Measurements from ENCODE around the gene LRIG1. TPM values are rescaled to one million over a fixed set of nuclear protein-coding genes. Genes with fewer than 3 reads are reported as not detected.

The LRIG1 gene
- total and polyA plus RNA-seq, 9 of the 15 experiments (the other 6 are each of a cell fraction or from before 2014, with no cell fraction given): 0.05 to 0.38 (median 0.13) TPM; not detected in 3

GRCh38 chr3:66504850-66505641 lies 4.2 kb upstream of the LRIG1 start:
- Histone ChIP-seq H2AFZ (ENCODE audit: low read depth, low read length) (no peak overlapping the region), H3K36me3 (ENCODE audit: control insufficient read depth, insufficient read depth, low read length) (no peaks in the 10 kb centered on the region), H3K27ac (ENCODE audit: extremely low read depth, low read depth, low read length) (no peak overlapping the region), H3K9me1 (ENCODE audit: control insufficient read depth, insufficient read depth, low read length) (no peaks in the 10 kb centered on the region), H3K27me3 (ENCODE audit: control insufficient read depth in 2 of 2, insufficient read depth in 2 of 2, low read length in 2 of 2) (no peaks in the 10 kb centered on the region; a peak in 1 of 5 replicates), H3K79me2 (ENCODE audit: control insufficient read depth, insufficient read depth, low read length) (no peaks in the 10 kb centered on the region), H4K20me1 (replicated peaks; ENCODE audit: control insufficient read depth, insufficient read depth, low read length) (no peaks in the 10 kb centered on the region), H3K9ac (ENCODE audit: insufficient read depth in 1 of 2, low read depth in 2 of 2, low read length in 2 of 2) (no peak overlapping the region), H3K4me1 (replicated peaks in 1 of 2; ENCODE audit: control insufficient read depth in 2 of 2, insufficient read depth in 2 of 2, low read length in 2 of 2) (peaks cover 0 to 8% of the 10 kb centered on the region in 2 experiments; a peak in 2 of 5 replicates), H3K4me2 (ENCODE audit: insufficient read depth, low read length) (no peak overlapping the region), H3K4me3 (no peak overlapping the region), H3K9me3 (replicated peaks; ENCODE audit: control insufficient read depth, insufficient read depth, low read depth, low read length) (no peaks in the 10 kb centered on the region)
- ChIA-PET POLR2A (no interaction called here), CTCF (ENCODE audit: low intra/inter-chr PET ratio) (no interaction called here)
- intact Hi-C loops (cut with micrococcal nuclease) (loop anchor here (10.0 kb wide), 1 partner anchor 60 kb away; no protein-coding TSS in a partner anchor), in situ Hi-C loops (cut with MboI) (no loop called here)
- BruUV-seq (replicated peaks): no TSS peak
- ATAC-seq (no peak), FAIRE-seq (no peak), DNase-seq (ENCODE audit: extremely low read depth in 1 of 4, low spot score in 3 of 4) (no peak)
- 0% methylated on average over 7 of the region's 7 CpGs for WGBS (ENCODE audit: insufficient coverage, low coverage, missing lambda C conversion rate)
- TF ChIP-seq BHLHE40 (IDR thresholded peaks at IDR 0.05; ENCODE audit: low read length) (no peak), PTTG1 (tag; IDR thresholded peaks at IDR 0.05; ENCODE audit: low read depth) (no peak), ZBTB43 (CRISPR knock-in tag; IDR thresholded peaks at IDR 0.05) (no peak), ZFP36 (IDR thresholded peaks at IDR 0.05; ENCODE audit: low read depth, low read length, partially characterized antibody) (no peak), ZNF644 (tag; IDR thresholded peaks at IDR 0.05; ENCODE audit: low read depth) (no peak), ATF3 (IDR thresholded peaks at IDR 0.05) (peak; percentile 17; the same call in 1 of the 2 replicates), ATF3 (CRISPR knock-in tag; conservative IDR thresholded peaks at IDR 0.05) (no peak), MTF1 (CRISPR knock-in tag; IDR thresholded peaks at IDR 0.05; ENCODE audit: borderline replicate concordance) (no peak), GABPB1 (CRISPR knock-in tag; IDR thresholded peaks at IDR 0.05) (no peak)
